ENCODE data around the gene NBAS.
"Not testable (repeated sequence)": the region's sequence is repeated elsewhere in the genome, so short reads cannot be mapped to it uniquely, and the experiment has no call there.

The NBAS gene

GRCh38 chr2:15520346-15520745 is 40.8 kb downstream of the NBAS start:
- no peak for DNase-seq

- not testable (repeated sequence) for DNase-seq
Measured at GRCh38 chr2:15518759-15519158, 42.4 kb downstream of the NBAS start.

- no peak for DNase-seq
Measured at GRCh38 chr2:15517793-15518192, 43.3 kb downstream of the NBAS start.

GRCh38 chr2:15511686-15512085 is 49.4 kb downstream of the NBAS start:
- DNase-seq, result no peak

GRCh38 chr2:15510552-15510951 is 50.6 kb downstream of the NBAS start:
- DNase-seq, result no peak

GRCh38 chr2:15510131-15510530 is 51.0 kb downstream of the NBAS start:
- no peak for DNase-seq

GRCh38 chr2:15507697-15508096 is 53.4 kb downstream of the NBAS start:
- no peak for DNase-seq

GRCh38 chr2:15507061-15507460 is 54.1 kb downstream of the NBAS start:
- no peak for DNase-seq

- no peak for DNase-seq
Measured at GRCh38 chr2:15506229-15506819, 54.8 kb downstream of the NBAS start.

GRCh38 chr2:15504882-15505663 is 56.1 kb downstream of the NBAS start:
- DNase-seq, result no peak

- DNase-seq, result not testable (repeated sequence)
Measured at GRCh38 chr2:15499251-15499650, 61.9 kb downstream of the NBAS start.

- no peak for DNase-seq
Measured at GRCh38 chr2:15498554-15498953, 62.6 kb downstream of the NBAS start.

- DNase-seq, result no peak
Measured at GRCh38 chr2:15494877-15495276, 66.3 kb downstream of the NBAS start.

- no peak for DNase-seq
Measured at GRCh38 chr2:15492773-15493325, 68.3 kb downstream of the NBAS start.

GRCh38 chr2:15486770-15487169 is 74.4 kb downstream of the NBAS start:
- no peak for DNase-seq

- DNase-seq, result no peak
Measured at GRCh38 chr2:15485949-15486348, 75.2 kb downstream of the NBAS start.

- DNase-seq, result no peak
Measured at GRCh38 chr2:15481000-15481399, 80.1 kb downstream of the NBAS start.

GRCh38 chr2:15480552-15480951 is 80.6 kb downstream of the NBAS start:
- no peak for DNase-seq

GRCh38 chr2:15472876-15473275 is 88.3 kb downstream of the NBAS start:
- no peak for DNase-seq

- DNase-seq, result no peak
Measured at GRCh38 chr2:15472133-15472532, 89.0 kb downstream of the NBAS start.

GRCh38 chr2:15471606-15472005 is 89.5 kb downstream of the NBAS start:
- no peak for DNase-seq

GRCh38 chr2:15460112-15460620 is 101.0 kb downstream of the NBAS start:
- DNase-seq, result no peak

GRCh38 chr2:15458277-15458676 is 102.9 kb downstream of the NBAS start:
- no peak for DNase-seq

GRCh38 chr2:15457868-15458267 is 103.3 kb downstream of the NBAS start:
- no peak for DNase-seq

Data from CD4-positive, alpha-beta T cell treated with Interleukin-12 subunit alpha and Interleukin-12 subunit beta, for 1 hour (primary cell).